ENCODE measurements around the gene SLC9A6.
"Not testable (repeated sequence)": the region's sequence is repeated elsewhere in the genome, so short reads cannot be mapped to it uniquely, and the experiment has no call there.

Gene SLC9A6

GRCh38 chrX:136030303-136031191, 45.3 kb downstream of the SLC9A6 start:
- DNase-seq = no peak

- DNase-seq = no peak
Measured at GRCh38 chrX:136031626-136032025, 46.4 kb downstream of the SLC9A6 start.

- DNase-seq = no peak
Measured at GRCh38 chrX:136032370-136032769, 47.1 kb downstream of the SLC9A6 start.

- DNase-seq = no peak
Measured at GRCh38 chrX:136034668-136035067, 49.4 kb downstream of the SLC9A6 start.

- no peak for DNase-seq
Measured at GRCh38 chrX:136035663-136036062, 50.4 kb downstream of the SLC9A6 start.

GRCh38 chrX:136039485-136039884, 54.2 kb downstream of the SLC9A6 start:
- DNase-seq = no peak

- DNase-seq = no peak
Measured at GRCh38 chrX:136039968-136040367, 54.7 kb downstream of the SLC9A6 start.

GRCh38 chrX:136041254-136041812, 56.1 kb downstream of the SLC9A6 start:
- no peak for DNase-seq

GRCh38 chrX:136045008-136045407, 59.8 kb downstream of the SLC9A6 start:
- no peak for DNase-seq

- no peak for DNase-seq
Measured at GRCh38 chrX:136046295-136047015, 61.2 kb downstream of the SLC9A6 start.

GRCh38 chrX:136047016-136047642, 61.9 kb downstream of the SLC9A6 start:
- DNase-seq = no peak

GRCh38 chrX:136047969-136048368, 62.7 kb downstream of the SLC9A6 start:
- no peak for DNase-seq

- DNase-seq = no peak
Measured at GRCh38 chrX:136048446-136048845, 63.2 kb downstream of the SLC9A6 start.

GRCh38 chrX:136049608-136050007, 64.4 kb downstream of the SLC9A6 start:
- no peak for DNase-seq

- DNase-seq = not testable (repeated sequence)
Measured at GRCh38 chrX:136050875-136051274, 65.6 kb downstream of the SLC9A6 start.

- no peak for DNase-seq
Measured at GRCh38 chrX:136051611-136052010, 66.4 kb downstream of the SLC9A6 start.

- no peak for DNase-seq
Measured at GRCh38 chrX:136055651-136056221, 70.5 kb downstream of the SLC9A6 start.

- no peak for DNase-seq
Measured at GRCh38 chrX:136057567-136057966, 72.3 kb downstream of the SLC9A6 start.

- no peak for DNase-seq
Measured at GRCh38 chrX:136059350-136059749, 74.1 kb downstream of the SLC9A6 start.

- no peak for DNase-seq
Measured at GRCh38 chrX:136061286-136061685, 76.1 kb downstream of the SLC9A6 start.

- no peak for DNase-seq
Measured at GRCh38 chrX:136061696-136062095, 76.5 kb downstream of the SLC9A6 start.

- no peak for DNase-seq
Measured at GRCh38 chrX:136063340-136064079, 78.3 kb downstream of the SLC9A6 start.

Measured in T-helper 1 cell (primary cell).